Astrocyte (in vitro differentiated cells and primary cell): Measurements from ENCODE around the gene HGFAC.

Experiments
- CTCF ChIP-seq: IDR thresholded peaks from 2 replicates; pipeline ENCODE4 v1.5.1; 2011; ENCODE audit warnings: low read depth, mild to moderate bottlenecking, inconsistent platforms, low read length, moderate library complexity; ENCODE audit not compliant: insufficient read depth
- EZH2 ChIP-seq: IDR thresholded peaks from 2 replicates; pipeline ENCODE4 v1.6.1; 2012; ENCODE audit warnings: mild to moderate bottlenecking, low read length, inconsistent platforms; ENCODE audit not compliant: insufficient read depth

GRCh38 chr4:3445111-3445820 lies 3.5 kb downstream of the HGFAC start:
- TF ChIP-seq EZH2 (no peak), CTCF (no peak)
